ENCODE measurements around the gene C10orf90. TPM values are rescaled to one million over a fixed set of nuclear protein-coding genes. Genes with fewer than 3 reads are reported as not detected.

Gene C10orf90
- total RNA-seq, 1 experiment from 2014 or later, result 0.67 TPM

DNA sequence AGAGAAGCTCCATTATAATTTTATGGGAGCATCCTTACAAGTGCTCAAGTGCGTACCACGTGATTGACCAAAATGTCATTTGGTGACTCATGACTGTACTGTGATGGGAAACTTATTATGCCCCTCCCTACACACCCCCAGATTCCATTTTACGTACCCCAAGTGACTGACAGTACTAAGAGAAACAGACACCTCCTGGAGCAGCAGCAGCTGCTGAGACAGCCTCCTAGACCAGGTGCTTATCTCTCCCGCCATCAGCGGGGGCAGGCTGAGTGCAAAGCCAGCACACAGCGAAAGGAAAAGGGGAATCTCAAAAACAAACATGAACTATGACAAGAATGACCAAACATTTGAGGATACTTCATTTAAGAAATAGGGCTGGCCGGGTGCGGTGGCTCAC lies 278.0 kb downstream of the C10orf90 start:
- Histone ChIP-seq H3K4me3 (ENCODE audit: low read depth in 2 of 2, low read length in 2 of 2) (no peak overlapping the region), H3K36me3 (ENCODE audit: control insufficient read depth, insufficient read depth, low read length) (no peaks in the 10 kb centered on the region), H3K27ac (ENCODE audit: low read length) (no peak overlapping the region), H3K27me3 (ENCODE audit: control insufficient read depth, insufficient read depth, low read length) (no peaks in the 10 kb centered on the region), H3K9me3 (ENCODE audit: control insufficient read depth, insufficient read depth, low read depth, low read length) (no peaks in the 10 kb centered on the region; the same call in 1 of the 2 replicates), H3K4me1 (ENCODE audit: control insufficient read depth, insufficient read depth, low read length) (peaks cover 9% of the 10 kb centered on the region; the same call in 1 of the 2 replicates)
- ATAC-seq, result no peak
- intact Hi-C loops (cut with micrococcal nuclease; ENCODE audit: unreplicated experiment) (no loop called here), in situ Hi-C loops (cut with HindIII; ENCODE audit: low pct_unique_long_range_greater_than_20kb, low sequenced_read_pairs) (no loop called here)
- no TSS peak for BruUV-seq (replicated peaks)
- ChIA-PET CTCF (no interaction called here), POLR2A (no interaction called here)
- TF ChIP-seq, protein P1, sequence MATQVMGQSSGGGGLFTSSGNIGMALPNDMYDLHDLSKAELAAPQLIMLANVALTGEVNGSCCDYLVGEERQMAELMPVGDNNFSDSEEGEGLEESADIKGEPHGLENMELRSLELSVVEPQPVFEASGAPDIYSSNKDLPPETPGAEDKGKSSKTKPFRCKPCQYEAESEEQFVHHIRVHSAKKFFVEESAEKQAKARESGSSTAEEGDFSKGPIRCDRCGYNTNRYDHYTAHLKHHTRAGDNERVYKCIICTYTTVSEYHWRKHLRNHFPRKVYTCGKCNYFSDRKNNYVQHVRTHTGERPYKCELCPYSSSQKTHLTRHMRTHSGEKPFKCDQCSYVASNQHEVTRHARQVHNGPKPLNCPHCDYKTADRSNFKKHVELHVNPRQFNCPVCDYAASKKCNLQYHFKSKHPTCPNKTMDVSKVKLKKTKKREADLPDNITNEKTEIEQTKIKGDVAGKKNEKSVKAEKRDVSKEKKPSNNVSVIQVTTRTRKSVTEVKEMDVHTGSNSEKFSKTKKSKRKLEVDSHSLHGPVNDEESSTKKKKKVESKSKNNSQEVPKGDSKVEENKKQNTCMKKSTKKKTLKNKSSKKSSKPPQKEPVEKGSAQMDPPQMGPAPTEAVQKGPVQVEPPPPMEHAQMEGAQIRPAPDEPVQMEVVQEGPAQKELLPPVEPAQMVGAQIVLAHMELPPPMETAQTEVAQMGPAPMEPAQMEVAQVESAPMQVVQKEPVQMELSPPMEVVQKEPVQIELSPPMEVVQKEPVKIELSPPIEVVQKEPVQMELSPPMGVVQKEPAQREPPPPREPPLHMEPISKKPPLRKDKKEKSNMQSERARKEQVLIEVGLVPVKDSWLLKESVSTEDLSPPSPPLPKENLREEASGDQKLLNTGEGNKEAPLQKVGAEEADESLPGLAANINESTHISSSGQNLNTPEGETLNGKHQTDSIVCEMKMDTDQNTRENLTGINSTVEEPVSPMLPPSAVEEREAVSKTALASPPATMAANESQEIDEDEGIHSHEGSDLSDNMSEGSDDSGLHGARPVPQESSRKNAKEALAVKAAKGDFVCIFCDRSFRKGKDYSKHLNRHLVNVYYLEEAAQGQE (IDR thresholded peaks at IDR 0.05; ENCODE audit: insufficient read depth in 1 of 2, low read depth in 2 of 2, low read length in 1 of 2), result no peak
- TF ChIP-seq, protein P2, sequence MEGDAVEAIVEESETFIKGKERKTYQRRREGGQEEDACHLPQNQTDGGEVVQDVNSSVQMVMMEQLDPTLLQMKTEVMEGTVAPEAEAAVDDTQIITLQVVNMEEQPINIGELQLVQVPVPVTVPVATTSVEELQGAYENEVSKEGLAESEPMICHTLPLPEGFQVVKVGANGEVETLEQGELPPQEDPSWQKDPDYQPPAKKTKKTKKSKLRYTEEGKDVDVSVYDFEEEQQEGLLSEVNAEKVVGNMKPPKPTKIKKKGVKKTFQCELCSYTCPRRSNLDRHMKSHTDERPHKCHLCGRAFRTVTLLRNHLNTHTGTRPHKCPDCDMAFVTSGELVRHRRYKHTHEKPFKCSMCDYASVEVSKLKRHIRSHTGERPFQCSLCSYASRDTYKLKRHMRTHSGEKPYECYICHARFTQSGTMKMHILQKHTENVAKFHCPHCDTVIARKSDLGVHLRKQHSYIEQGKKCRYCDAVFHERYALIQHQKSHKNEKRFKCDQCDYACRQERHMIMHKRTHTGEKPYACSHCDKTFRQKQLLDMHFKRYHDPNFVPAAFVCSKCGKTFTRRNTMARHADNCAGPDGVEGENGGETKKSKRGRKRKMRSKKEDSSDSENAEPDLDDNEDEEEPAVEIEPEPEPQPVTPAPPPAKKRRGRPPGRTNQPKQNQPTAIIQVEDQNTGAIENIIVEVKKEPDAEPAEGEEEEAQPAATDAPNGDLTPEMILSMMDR (IDR thresholded peaks at IDR 0.05), result no peak
- TF ChIP-seq POLR2AphosphoS5 (IDR thresholded peaks at IDR 0.05; ENCODE audit: low read depth, low read length), result no peak
- no peak for TF ChIP-seq TCF7L2 (IDR thresholded peaks at IDR 0.05; ENCODE audit: low read depth, low read length)
- TF ChIP-seq SIN3A (IDR thresholded peaks at IDR 0.05; ENCODE audit: borderline replicate concordance, insufficient read depth, low read depth, low read length), result no peak
- no peak for DNase-seq (ENCODE audit: low read depth, low spot score)

DNA sequence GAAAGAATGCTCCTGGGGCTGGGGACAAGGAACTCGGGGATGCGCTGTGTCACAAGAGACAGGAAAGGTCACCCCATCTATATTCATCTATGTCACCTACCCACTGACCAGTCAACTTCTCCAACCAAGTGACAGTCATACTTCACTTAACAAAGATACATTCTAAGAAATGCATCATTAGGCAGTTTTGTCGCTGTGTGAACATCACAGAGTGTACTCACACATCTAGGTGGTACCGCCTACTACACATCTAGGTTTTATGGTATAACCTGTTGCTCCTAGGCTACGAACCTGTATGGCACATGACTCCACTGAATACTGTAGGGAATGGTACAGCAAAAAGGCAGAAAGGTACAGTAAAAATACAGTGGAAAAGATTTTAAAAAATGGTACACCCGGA lies 278.4 kb downstream of the C10orf90 start:
- DNase-seq (ENCODE audit: low read depth, low spot score) (no peak), ATAC-seq (no peak)
- Histone ChIP-seq H3K27me3 (ENCODE audit: control insufficient read depth, insufficient read depth, low read length) (no peaks in the 10 kb centered on the region), H3K27ac (ENCODE audit: low read length) (no peak overlapping the region), H3K4me3 (ENCODE audit: low read depth in 2 of 2, low read length in 2 of 2) (no peak overlapping the region), H3K9me3 (ENCODE audit: control insufficient read depth, insufficient read depth, low read depth, low read length) (no peaks in the 10 kb centered on the region; the same call in 1 of the 2 replicates), H3K36me3 (ENCODE audit: control insufficient read depth, insufficient read depth, low read length) (no peaks in the 10 kb centered on the region), H3K4me1 (ENCODE audit: control insufficient read depth, insufficient read depth, low read length) (peaks cover 9% of the 10 kb centered on the region; the same call in 1 of the 2 replicates)
- ChIA-PET CTCF (no interaction called here), POLR2A (no interaction called here)
- no TSS peak for BruUV-seq (replicated peaks)
- intact Hi-C loops (cut with micrococcal nuclease; ENCODE audit: unreplicated experiment), result no loop called here
- in situ Hi-C loops (cut with HindIII; ENCODE audit: low pct_unique_long_range_greater_than_20kb, low sequenced_read_pairs), result no loop called here
- TF ChIP-seq POLR2AphosphoS5 (IDR thresholded peaks at IDR 0.05; ENCODE audit: low read depth, low read length), result no peak
- no peak for TF ChIP-seq TCF7L2 (IDR thresholded peaks at IDR 0.05; ENCODE audit: low read depth, low read length)
- TF ChIP-seq, protein P1 (IDR thresholded peaks at IDR 0.05; ENCODE audit: insufficient read depth in 1 of 2, low read depth in 2 of 2, low read length in 1 of 2), result no peak
- TF ChIP-seq, protein P2 (IDR thresholded peaks at IDR 0.05), result no peak
- TF ChIP-seq SIN3A (IDR thresholded peaks at IDR 0.05; ENCODE audit: borderline replicate concordance, insufficient read depth, low read depth, low read length), result no peak
